H1 (cell line): ENCODE data around the gene RNFT2. TPM values are rescaled to one million over a fixed set of nuclear protein-coding genes. Genes with fewer than 3 reads are reported as not detected.
A peak's percentile ranks its signal among the peaks of the same experiment; 100 is the strongest.

Source experiments
- RAD21 ChIP-seq, 2 experiments: IDR thresholded peaks in 1 of 2; conservative IDR thresholded peaks in 1 of 2; 2 replicates each; pipeline ENCODE4 v1.6.1; 2011; ENCODE audit warnings: low read depth in 2 of 2, low read length in 2 of 2, improper control_type of control experiment in 1 of 2, inconsistent platforms in 1 of 2, mild to moderate bottlenecking in 1 of 2, moderate library complexity in 1 of 2
- RBBP5 ChIP-seq: IDR thresholded peaks from 2 replicates; pipeline ENCODE4 v1.7.1; 2012; ENCODE audit warnings: low read depth, mild to moderate bottlenecking, inconsistent platforms, low read length, moderate library complexity, borderline replicate concordance
- TBP ChIP-seq: IDR thresholded peaks from 2 replicates; pipeline ENCODE4 v1.6.1; 2011; ENCODE audit warnings: low read depth, low read length, improper control_type of control experiment
- polyA plus RNA-seq, 7 experiments: library from polyadenylated mRNA; depleted of rRNA in 3 of 7; stranded (reverse) in 5 of 7; unstranded in 2 of 7; fragments of >200 nt in 5 of 7; fragments of 200-250 nt in 2 of 7; gene quantifications; 1 replicate in 5 of 7; 2 replicates in 1 of 7; 4 replicates in 1 of 7; pipeline versions ENCODE4 v1.2.1 to v1.2.3, GENCODE V29; 2011 to 2013; ENCODE audit warnings: missing spikeins in 2 of 7, mixed read lengths in 2 of 7
- total RNA-seq: library from RNA; stranded (reverse); fragmentation: NEBNext Ultra II Directional; extraction: Animal tissue kit (Norgen Biotek cat#: 25700); gene quantifications from 2 replicates; pipeline ENCODE4 v1.2.1, GENCODE V29; 2021

Gene RNFT2
- total and polyA plus RNA-seq, 2 of the 8 experiments (the other 6 are each of a cell fraction or from before 2014, with no cell fraction given), result 14.2 to 33.1 TPM

DNA sequence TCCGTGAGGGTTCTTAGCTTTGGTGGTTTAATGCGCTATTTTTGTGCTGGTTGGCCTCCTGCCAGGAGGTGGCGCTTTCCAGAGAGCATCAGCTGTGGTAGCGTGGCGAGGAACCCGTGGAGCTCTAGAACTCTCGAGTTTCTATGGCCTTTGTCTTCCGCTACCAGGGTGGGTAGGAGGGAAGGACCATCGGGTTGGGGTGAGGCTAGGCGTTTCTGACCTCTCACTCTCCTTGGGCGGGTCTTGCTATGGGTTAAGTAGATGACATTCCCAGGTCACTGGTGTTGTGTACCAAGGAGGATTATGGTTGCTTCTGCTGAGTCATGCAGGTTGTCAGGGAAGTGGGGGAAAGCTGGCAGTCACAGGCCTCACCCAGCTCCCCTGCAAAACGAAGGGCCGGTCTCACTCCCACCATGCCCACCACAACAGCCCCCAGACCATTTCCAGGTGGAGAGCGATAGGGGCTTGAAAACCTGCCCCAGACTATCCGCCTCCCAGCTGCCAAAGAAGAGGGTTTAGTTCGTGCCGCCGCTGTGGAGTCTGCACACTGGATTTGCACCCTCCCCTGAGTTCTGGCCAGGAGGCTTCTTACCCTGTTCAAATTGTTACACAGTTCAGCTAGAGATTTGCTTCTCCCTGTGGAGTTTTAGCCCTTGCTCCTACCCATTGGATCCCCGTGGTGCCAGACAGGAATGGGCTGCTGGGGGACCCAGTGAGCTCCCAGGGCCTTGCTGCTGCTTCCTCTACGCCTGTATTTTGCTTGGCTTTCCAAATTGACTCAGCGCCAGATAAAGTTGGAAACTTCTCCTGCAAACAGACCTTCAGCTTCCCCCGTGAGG lies 21.9 kb downstream of the RNFT2 start (continued):
- peak in 1 of 2 experiments; percentile 22; a peak in 2 of 4 replicates for TF ChIP-seq RAD21 (IDR thresholded peaks at IDR 0.05 in 1 of 2, conservative IDR thresholded peaks at IDR 0.05 in 1 of 2; ENCODE audit: low read depth in 2 of 2, low read length in 2 of 2)
- TF ChIP-seq TBP, result 0 out of 2 replicates have a peak, but pooled peaks have one; percentile 13
- no peak for TF ChIP-seq RBBP5
- TF ChIP-seq, all 59 proteins: peak for 8
